ENCODE results near the gene PLCB1. TPM values are rescaled to one million over a fixed set of nuclear protein-coding genes. Genes with fewer than 3 reads are reported as not detected.

PLCB1 gene
- total and polyA plus RNA-seq, 10 of the 15 experiments (the other 5 are each of a cell fraction or from before 2014, with no cell fraction given), result 0.05 to 5.3 (median 0.17) TPM; not detected in 1

GRCh38 chr20:8547968-8548588, 416.0 kb downstream of the PLCB1 start:
- BruUV-seq (replicated peaks), result no TSS peak
- Histone ChIP-seq H3K4me1 (ENCODE audit: control insufficient read depth, insufficient read depth, low read length) (no peaks in the 10 kb centered on the region), H3K9ac (ENCODE audit: control insufficient read depth, insufficient read depth, low read length) (no peak overlapping the region), H3K27me3 (replicated peaks in 1 of 2; ENCODE audit: control insufficient read depth in 2 of 2, insufficient read depth in 2 of 2, low read length in 1 of 2) (no peaks in the 10 kb centered on the region), H3K9me3 (replicated peaks; ENCODE audit: control insufficient read depth, insufficient read depth, low read length) (no peaks in the 10 kb centered on the region), H4K20me1 (ENCODE audit: control insufficient read depth, insufficient read depth) (no peaks in the 10 kb centered on the region), H2AFZ (ENCODE audit: control insufficient read depth, low read depth, low read length) (no peak overlapping the region), H3K79me2 (ENCODE audit: control insufficient read depth, insufficient read depth, low read length) (no peaks in the 10 kb centered on the region), H3K4me3 (no peak overlapping the region), H3K27ac (ENCODE audit: control insufficient read depth, insufficient read depth) (no peak overlapping the region), H3K36me3 (ENCODE audit: control insufficient read depth in 2 of 2, insufficient read depth in 2 of 2, low read length in 1 of 2) (no peaks in the 10 kb centered on the region), H3K4me2 (ENCODE audit: control insufficient read depth, insufficient read depth) (no peak overlapping the region)
- ATAC-seq (no peak), FAIRE-seq (no peak), DNase-seq (ENCODE audit: low read depth, low spot score) (no peak)
- 0% methylated on average over 1 of the region's 1 CpG for WGBS (ENCODE audit: insufficient coverage, insufficient replicate concordance, low lambda C conversion rate, missing lambda C conversion rate)
- ChIA-PET CTCF (no interaction called here), POLR2A (no interaction called here), RAD21 (ENCODE audit: unreplicated experiment) (no interaction called here), SMC1A (ENCODE audit: uncharacterized antibody, unreplicated experiment) (no interaction called here)
- TF ChIP-seq STAT1 (conservative IDR thresholded peaks at IDR 0.05) (no peak), NFXL1 (IDR thresholded peaks at IDR 0.05; ENCODE audit: borderline replicate concordance) (no peak)
- in situ Hi-C loops (cut with MboI), result no loop called here
- intact Hi-C loops (cut with micrococcal nuclease; ENCODE audit: unreplicated experiment), result no loop called here

- ChIA-PET POLR2A (no interaction called here), CTCF (no interaction called here), SMC1A (ENCODE audit: uncharacterized antibody, unreplicated experiment) (no interaction called here), RAD21 (ENCODE audit: unreplicated experiment) (no interaction called here)
- no peak overlapping the region for H3K9ac ChIP-seq (ENCODE audit: control insufficient read depth, insufficient read depth, low read length)
- no peaks in the 10 kb centered on the region for H3K27me3 ChIP-seq (replicated peaks in 1 of 2; ENCODE audit: control insufficient read depth in 2 of 2, insufficient read depth in 2 of 2, low read length in 1 of 2)
- DNase-seq (ENCODE audit: low read depth, low spot score), result no peak
- no peak overlapping the region for H3K4me3 ChIP-seq
- no peaks in the 10 kb centered on the region for H3K4me1 ChIP-seq (ENCODE audit: control insufficient read depth, insufficient read depth, low read length)
- H3K79me2 ChIP-seq (ENCODE audit: control insufficient read depth, insufficient read depth, low read length), result no peaks in the 10 kb centered on the region
- FAIRE-seq, result no peak
- ATAC-seq, result no peak
- H3K9me3 ChIP-seq (replicated peaks; ENCODE audit: control insufficient read depth, insufficient read depth, low read length), result no peaks in the 10 kb centered on the region
- H3K36me3 ChIP-seq (ENCODE audit: control insufficient read depth in 2 of 2, insufficient read depth in 2 of 2, low read length in 1 of 2), result no peaks in the 10 kb centered on the region
- H2AFZ ChIP-seq (ENCODE audit: control insufficient read depth, low read depth, low read length), result no peak overlapping the region
- in situ Hi-C loops (cut with MboI), result no loop called here
- no peak overlapping the region for H3K4me2 ChIP-seq (ENCODE audit: control insufficient read depth, insufficient read depth)
- intact Hi-C loops (cut with micrococcal nuclease; ENCODE audit: unreplicated experiment), result no loop called here
- no peaks in the 10 kb centered on the region for H4K20me1 ChIP-seq (ENCODE audit: control insufficient read depth, insufficient read depth)
- TF ChIP-seq SREBF1 (IDR thresholded peaks at IDR 0.05; ENCODE audit: low read length) (no peak), ZNF207 (IDR thresholded peaks at IDR 0.05; ENCODE audit: borderline replicate concordance) (no peak), FOS (IDR thresholded peaks at IDR 0.05; ENCODE audit: borderline replicate concordance, extremely low read depth, insufficient read length) (no peak), YY1 (IDR thresholded peaks at IDR 0.05; ENCODE audit: low read depth, low read length) (no peak), NRF1 (conservative IDR thresholded peaks at IDR 0.05; ENCODE audit: low read depth, low read length) (no peak), CHD4 (IDR thresholded peaks at IDR 0.05) (no peak), ATF2 (IDR thresholded peaks at IDR 0.05; ENCODE audit: low read length) (no peak), ZNF274 (IDR thresholded peaks at IDR 0.05; ENCODE audit: insufficient read depth, insufficient read length) (no peak), ASH2L (IDR thresholded peaks at IDR 0.05; ENCODE audit: borderline replicate concordance, low read depth) (no peak), POLR2AphosphoS5 (IDR thresholded peaks at IDR 0.05; ENCODE audit: low read length) (no peak), CREB1 (IDR thresholded peaks at IDR 0.05; ENCODE audit: low read depth) (no peak), RUNX3 (IDR thresholded peaks at IDR 0.05; ENCODE audit: low read length) (no peak), YBX1 (IDR thresholded peaks at IDR 0.05) (no peak), TAF1 (IDR thresholded peaks at IDR 0.05; ENCODE audit: borderline replicate concordance, low read depth, low read length) (no peak), RFX5 (IDR thresholded peaks at IDR 0.05; ENCODE audit: low read depth, low read length) (no peak)
- TF ChIP-seq, protein P1, sequence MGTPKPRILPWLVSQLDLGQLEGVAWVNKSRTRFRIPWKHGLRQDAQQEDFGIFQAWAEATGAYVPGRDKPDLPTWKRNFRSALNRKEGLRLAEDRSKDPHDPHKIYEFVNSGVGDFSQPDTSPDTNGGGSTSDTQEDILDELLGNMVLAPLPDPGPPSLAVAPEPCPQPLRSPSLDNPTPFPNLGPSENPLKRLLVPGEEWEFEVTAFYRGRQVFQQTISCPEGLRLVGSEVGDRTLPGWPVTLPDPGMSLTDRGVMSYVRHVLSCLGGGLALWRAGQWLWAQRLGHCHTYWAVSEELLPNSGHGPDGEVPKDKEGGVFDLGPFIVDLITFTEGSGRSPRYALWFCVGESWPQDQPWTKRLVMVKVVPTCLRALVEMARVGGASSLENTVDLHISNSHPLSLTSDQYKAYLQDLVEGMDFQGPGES (IDR thresholded peaks at IDR 0.05), result no peak
- H3K27ac ChIP-seq (ENCODE audit: control insufficient read depth, insufficient read depth), result no peak overlapping the region
- no TSS peak for BruUV-seq (replicated peaks)
- WGBS (ENCODE audit: insufficient coverage, insufficient replicate concordance, low lambda C conversion rate, missing lambda C conversion rate), result 15% methylated on average over 3 of the region's 3 CpGs
Observed at GRCh38 chr20:8549192-8549591, 417.1 kb downstream of the PLCB1 start.
